SH-SY5Y (cell line): ENCODE data around the gene SUPT20HL1.

ENCODE experiments used
- GATA2 ChIP-seq: IDR thresholded peaks from 2 replicates; pipeline ENCODE4 v1.6.1; 2011; ENCODE audit warnings: mild to moderate bottlenecking, low read depth, low read length
- GATA3 ChIP-seq: IDR thresholded peaks from 2 replicates; pipeline ENCODE4 v1.6.1; 2011; ENCODE audit warnings: low read depth, mild to moderate bottlenecking, low read length, moderate library complexity

GRCh38 chrX:24387724-24388123, 27.3 kb downstream of the SUPT20HL1 start:
- TF ChIP-seq GATA2 (no peak), GATA3 (no peak)
